ENCODE data around the gene DGKQ. TPM values are rescaled to one million over a fixed set of nuclear protein-coding genes. Genes with fewer than 3 reads are reported as not detected.
"Not testable (repeated sequence)": the region's sequence is repeated elsewhere in the genome, so short reads cannot be mapped to it uniquely, and the experiment has no call there.

The DGKQ gene
- total RNA-seq, 2 donors from 2014 or later: 8.8 to 12.0 TPM

GRCh38 chr4:926538-926937 lies 46.8 kb downstream of the DGKQ start:
- Mint-ChIP-seq H3K27ac (peak overlapping the region; percentile 58), H3K4me3 (peak overlapping the region in 1 of 2 donors; percentile 7), H3K36me3 (ENCODE audit: insufficient read depth in 2 of 2) (peaks cover 2 to 3% of the 10 kb centered on the region in 2 donors), H3K4me1 (ENCODE audit: low read depth) (peaks cover 82% of the 10 kb centered on the region), H3K9me3 (no peaks in the 10 kb centered on the region), H3K27me3 (ENCODE audit: low read depth) (no peaks in the 10 kb centered on the region)
- DNase-seq (no peak), ATAC-seq (replicated peaks in 1 of 2) (no peak)

- no peaks in the 10 kb centered on the region for H3K9me3 Mint-ChIP-seq
- ATAC-seq (replicated peaks in 1 of 2) (no peak), DNase-seq (no peak)
- H3K36me3 Mint-ChIP-seq (ENCODE audit: insufficient read depth in 2 of 2): no peaks in the 10 kb centered on the region
- peak overlapping the region; percentile 58 for H3K27ac Mint-ChIP-seq
- peak overlapping the region; percentile 7 to 49 for H3K4me3 Mint-ChIP-seq
- H3K4me1 Mint-ChIP-seq (ENCODE audit: low read depth): peaks cover 82% of the 10 kb centered on the region
- H3K27me3 Mint-ChIP-seq (ENCODE audit: low read depth): no peaks in the 10 kb centered on the region
Observed at GRCh38 chr4:925771-926500, 47.4 kb downstream of the DGKQ start.

GRCh38 chr4:925171-925570 lies 48.2 kb downstream of the DGKQ start:
- H3K9me3 Mint-ChIP-seq: no peaks in the 10 kb centered on the region
- no peaks in the 10 kb centered on the region for H3K36me3 Mint-ChIP-seq (ENCODE audit: insufficient read depth in 2 of 2)
- ATAC-seq (replicated peaks in 1 of 2): no peak
- peak overlapping the region; percentile 71 to 84 for H3K4me3 Mint-ChIP-seq
- peaks cover 77% of the 10 kb centered on the region for H3K4me1 Mint-ChIP-seq (ENCODE audit: low read depth)
- DNase-seq: no peak
- peak overlapping the region; percentile 58 for H3K27ac Mint-ChIP-seq
- H3K27me3 Mint-ChIP-seq (ENCODE audit: low read depth): no peaks in the 10 kb centered on the region

- ATAC-seq (replicated peaks in 1 of 2) (peak; percentile 74 to 81), DNase-seq (peak; percentile 54)
- Mint-ChIP-seq H3K36me3 (ENCODE audit: insufficient read depth in 2 of 2) (peaks cover 0 to 2% of the 10 kb centered on the region in 2 donors), H3K27me3 (ENCODE audit: low read depth) (no peaks in the 10 kb centered on the region), H3K27ac (peak overlapping the region; percentile 87), H3K9me3 (peaks cover 0 to 1% of the 10 kb centered on the region in 2 donors), H3K4me1 (ENCODE audit: low read depth) (peaks cover 81% of the 10 kb centered on the region), H3K4me3 (peak overlapping the region; percentile 71 to 84)
Observed at GRCh38 chr4:924107-925096, 49.0 kb downstream of the DGKQ start.

- H3K36me3 Mint-ChIP-seq (ENCODE audit: insufficient read depth in 2 of 2): peaks cover 6 to 8% of the 10 kb centered on the region in 2 donors
- ATAC-seq (replicated peaks in 1 of 2) (peak; percentile 44 to 51), DNase-seq (peak; percentile 32 to 41)
- no peaks in the 10 kb centered on the region for H3K27me3 Mint-ChIP-seq (ENCODE audit: low read depth)
- H3K4me3 Mint-ChIP-seq: peak overlapping the region; percentile 60 to 72
- H3K9me3 Mint-ChIP-seq: peaks cover 4 to 6% of the 10 kb centered on the region in 2 donors
- peaks cover 75% of the 10 kb centered on the region for H3K4me1 Mint-ChIP-seq (ENCODE audit: low read depth)
- H3K27ac Mint-ChIP-seq: peak overlapping the region; percentile 70
Observed at GRCh38 chr4:921830-922331, 51.5 kb downstream of the DGKQ start.

GRCh38 chr4:919004-919680 lies 54.2 kb downstream of the DGKQ start:
- H3K27me3 Mint-ChIP-seq (ENCODE audit: low read depth); H3K4me3 Mint-ChIP-seq; H3K36me3 Mint-ChIP-seq (ENCODE audit: insufficient read depth in 2 of 2); DNase-seq; H3K27ac Mint-ChIP-seq; H3K9me3 Mint-ChIP-seq; ATAC-seq (replicated peaks in 1 of 2): not testable (repeated sequence)
- peaks cover 72% of the 10 kb centered on the region for H3K4me1 Mint-ChIP-seq (ENCODE audit: low read depth)

- H3K27ac Mint-ChIP-seq; ATAC-seq (replicated peaks in 1 of 2); H3K27me3 Mint-ChIP-seq (ENCODE audit: low read depth); H3K36me3 Mint-ChIP-seq (ENCODE audit: insufficient read depth in 2 of 2); H3K9me3 Mint-ChIP-seq; H3K4me3 Mint-ChIP-seq; DNase-seq: not testable (repeated sequence)
- H3K4me1 Mint-ChIP-seq (ENCODE audit: low read depth): peaks cover 66% of the 10 kb centered on the region
Observed at GRCh38 chr4:918591-918990, 54.8 kb downstream of the DGKQ start.

GRCh38 chr4:917992-918391 lies 55.4 kb downstream of the DGKQ start:
- Mint-ChIP-seq H3K4me3 (no peak overlapping the region), H3K9me3 (peaks cover 4 to 6% of the 10 kb centered on the region in 2 donors), H3K27me3 (ENCODE audit: low read depth) (no peaks in the 10 kb centered on the region), H3K27ac (no peak overlapping the region), H3K4me1 (ENCODE audit: low read depth) (peaks cover 60% of the 10 kb centered on the region), H3K36me3 (ENCODE audit: insufficient read depth in 2 of 2) (peaks cover 6 to 8% of the 10 kb centered on the region in 2 donors)
- ATAC-seq (replicated peaks in 1 of 2): no peak
- DNase-seq: no peak

- Mint-ChIP-seq H3K9me3 (peaks cover 4 to 6% of the 10 kb centered on the region in 2 donors), H3K4me1 (ENCODE audit: low read depth) (peaks cover 55% of the 10 kb centered on the region), H3K4me3 (no peak overlapping the region), H3K36me3 (ENCODE audit: insufficient read depth in 2 of 2) (peaks cover 6 to 11% of the 10 kb centered on the region in 2 donors), H3K27me3 (ENCODE audit: low read depth) (no peaks in the 10 kb centered on the region), H3K27ac (no peak overlapping the region)
- DNase-seq (no peak), ATAC-seq (replicated peaks in 1 of 2) (no peak)
Observed at GRCh38 chr4:917466-917865, 55.9 kb downstream of the DGKQ start.

GRCh38 chr4:915595-915994 lies 57.8 kb downstream of the DGKQ start:
- H3K4me3 Mint-ChIP-seq: peak overlapping the region; percentile 63 to 68
- DNase-seq (no peak), ATAC-seq (replicated peaks in 1 of 2) (no peak)
- peaks cover 38% of the 10 kb centered on the region for H3K4me1 Mint-ChIP-seq (ENCODE audit: low read depth)
- peaks cover 4 to 6% of the 10 kb centered on the region in 2 donors for H3K9me3 Mint-ChIP-seq
- H3K36me3 Mint-ChIP-seq (ENCODE audit: insufficient read depth in 2 of 2): peaks cover 11% of the 10 kb centered on the region in 2 donors
- no peaks in the 10 kb centered on the region for H3K27me3 Mint-ChIP-seq (ENCODE audit: low read depth)
- peak overlapping the region; percentile 59 for H3K27ac Mint-ChIP-seq

GRCh38 chr4:915041-915474 lies 58.3 kb downstream of the DGKQ start:
- no peak for DNase-seq
- ATAC-seq (replicated peaks in 1 of 2): peak in 1 of 2 donors; percentile 31
- no peaks in the 10 kb centered on the region for H3K27me3 Mint-ChIP-seq (ENCODE audit: low read depth)
- peaks cover 35% of the 10 kb centered on the region for H3K4me1 Mint-ChIP-seq (ENCODE audit: low read depth)
- H3K36me3 Mint-ChIP-seq (ENCODE audit: insufficient read depth in 2 of 2): peaks cover 11% of the 10 kb centered on the region in 2 donors
- peak overlapping the region; percentile 63 to 68 for H3K4me3 Mint-ChIP-seq
- peaks cover 4 to 6% of the 10 kb centered on the region in 2 donors for H3K9me3 Mint-ChIP-seq
- peak overlapping the region; percentile 59 for H3K27ac Mint-ChIP-seq

- DNase-seq (no peak), ATAC-seq (replicated peaks in 1 of 2) (no peak)
- H3K27ac Mint-ChIP-seq: no peak overlapping the region
- peaks cover 10 to 11% of the 10 kb centered on the region in 2 donors for H3K36me3 Mint-ChIP-seq (ENCODE audit: insufficient read depth in 2 of 2)
- H3K9me3 Mint-ChIP-seq: peaks cover 3 to 6% of the 10 kb centered on the region in 2 donors
- no peaks in the 10 kb centered on the region for H3K27me3 Mint-ChIP-seq (ENCODE audit: low read depth)
- H3K4me1 Mint-ChIP-seq (ENCODE audit: low read depth): peaks cover 30% of the 10 kb centered on the region
- H3K4me3 Mint-ChIP-seq: no peak overlapping the region
Observed at GRCh38 chr4:914531-914930, 58.8 kb downstream of the DGKQ start.
